HEK293 (cell line): ENCODE data around the gene OR4F6.

ENCODE experiments used
- CTCF ChIA-PET: fragments of 350-600 bp; formaldehyde crosslinking; extraction: SDS; loops from one replicate; lab custom pipeline; 2021; ENCODE audit warnings: antibody characterized with exemption; lab: Yijun Ruan, JAX
- POLR2A ChIA-PET: fragments of 300-600 bp; formaldehyde crosslinking; extraction: SDS; loops from one replicate; lab custom pipeline; 2020; ENCODE audit warnings: antibody characterized with exemption, inconsistent platforms; lab: Yijun Ruan, JAX
- H3K27ac ChIP-seq: fragments of 200-500 bp; sonication (Bioruptor generic); 2 replicates; pipeline ENCODE4 v1.5.1; 2014; ENCODE audit warnings: low read depth, low read length, control low read depth, inconsistent platforms; ENCODE audit errors: extremely low read depth
- H3K36me3 ChIP-seq, 2 experiments: fragments of 200-500 bp in 1 of 2; sonication (Bioruptor generic) in 1 of 2; 1 replicate in 1 of 2; 2 replicates in 1 of 2; pipeline ENCODE4 v1.5.1; 2014 to 2017; ENCODE audit warnings: inconsistent platforms in 2 of 2, low read length in 2 of 2; ENCODE audit not compliant: control insufficient read depth in 2 of 2, insufficient read depth in 1 of 2
- H3K4me1 ChIP-seq: fragments of 200-500 bp; sonication (Bioruptor generic); 2 replicates; pipeline ENCODE4 v1.5.1; 2014; ENCODE audit warnings: mild to moderate bottlenecking, low read length, inconsistent platforms; ENCODE audit not compliant: control insufficient read depth, insufficient read depth
- H3K4me3 ChIP-seq: 2 replicates; pipeline ENCODE4 v1.5.1; 2011; ENCODE audit warnings: low read depth, mild to moderate bottlenecking, control low read depth, low read length, moderate library complexity
- H3K9me3 ChIP-seq: fragments of 200-500 bp; sonication (Bioruptor generic); 2 replicates; pipeline ENCODE4 v1.5.1; 2014; ENCODE audit warnings: low read depth, low read length, inconsistent platforms; ENCODE audit not compliant: control insufficient read depth, insufficient read depth
- IKZF3 ChIP-seq: fragments of 450-650 bp; IDR thresholded peaks from 2 replicates; pipeline ENCODE4 v1.5.0; 2018; ENCODE audit warnings: missing biosample characterization, mild to moderate bottlenecking, missing genetic modification characterization, moderate library complexity
- KLF9 ChIP-seq: fragments of 450-650 bp; formaldehyde crosslinking; IDR thresholded peaks from 2 replicates; pipeline ENCODE4 v1.5.1; 2016; ENCODE audit warnings: missing biosample characterization, missing genetic modification characterization, low read depth
- ZBTB1 ChIP-seq: fragments of 450-650 bp; formaldehyde crosslinking; IDR thresholded peaks from 2 replicates; pipeline ENCODE4 v1.5.1; 2016; ENCODE audit warnings: missing biosample characterization, missing genetic modification characterization
- ZEB2 ChIP-seq: fragments of 450-650 bp; formaldehyde crosslinking; IDR thresholded peaks from 2 replicates; pipeline ENCODE4 v1.5.1; 2016; ENCODE audit warnings: missing biosample characterization, missing genetic modification characterization
- ZFHX2 ChIP-seq: fragments of 450-650 bp; formaldehyde crosslinking; conservative IDR thresholded peaks from 2 replicates; pipeline ENCODE4 v1.5.1; 2016; ENCODE audit warnings: missing biosample characterization, missing genetic modification characterization
- ZNF114 ChIP-seq: fragments of 450-650 bp; formaldehyde crosslinking; IDR thresholded peaks from 2 replicates; pipeline ENCODE4 v1.5.0; 2017; ENCODE audit warnings: missing biosample characterization, missing genetic modification characterization
- ZNF121 ChIP-seq: fragments of 450-650 bp; formaldehyde crosslinking; IDR thresholded peaks from 2 replicates; pipeline ENCODE4 v1.5.1; 2016; ENCODE audit warnings: missing biosample characterization, missing genetic modification characterization
- ZNF221 ChIP-seq: fragments of 450-650 bp; formaldehyde crosslinking; IDR thresholded peaks from 2 replicates; pipeline ENCODE4 v1.5.1; 2017; ENCODE audit warnings: missing biosample characterization, missing genetic modification characterization, borderline replicate concordance
- ZNF248 ChIP-seq: fragments of 450-650 bp; formaldehyde crosslinking; IDR thresholded peaks from 2 replicates; pipeline ENCODE4 v1.5.1; 2017; ENCODE audit warnings: missing biosample characterization, missing genetic modification characterization
- ZNF335 ChIP-seq: fragments of 450-650 bp; formaldehyde crosslinking; conservative IDR thresholded peaks from 2 replicates; pipeline ENCODE4 v1.5.1; 2016; ENCODE audit warnings: missing biosample characterization, missing genetic modification characterization
- ZNF354C ChIP-seq: fragments of 450-650 bp; formaldehyde crosslinking; IDR thresholded peaks from 2 replicates; pipeline ENCODE4 v1.5.1; 2016; ENCODE audit warnings: missing biosample characterization, missing genetic modification characterization, low read depth, borderline replicate concordance
- ZNF394 ChIP-seq: fragments of 450-650 bp; formaldehyde crosslinking; IDR thresholded peaks from 2 replicates; pipeline ENCODE4 v1.5.1; 2016; ENCODE audit warnings: missing biosample characterization, missing genetic modification characterization, mild to moderate bottlenecking, moderate library complexity, borderline replicate concordance
- ZNF521 ChIP-seq: fragments of 450-650 bp; formaldehyde crosslinking; IDR thresholded peaks from 2 replicates; pipeline ENCODE4 v1.5.1; 2017; ENCODE audit warnings: missing biosample characterization, mild to moderate bottlenecking, missing genetic modification characterization
- ZNF530 ChIP-seq: fragments of 450-650 bp; formaldehyde crosslinking; IDR thresholded peaks from 2 replicates; pipeline ENCODE4 v1.5.1; 2016; ENCODE audit warnings: low read depth, missing biosample characterization, missing genetic modification characterization
- ZNF561 ChIP-seq: fragments of 450-650 bp; IDR thresholded peaks from 2 replicates; pipeline ENCODE4 v1.5.1; 2018; ENCODE audit warnings: missing biosample characterization, missing genetic modification characterization, borderline replicate concordance
- ZNF626 ChIP-seq: fragments of 450-650 bp; sonication (Bioruptor Pico); formaldehyde crosslinking; IDR thresholded peaks from 2 replicates; pipeline ENCODE4 v1.5.1; 2018; ENCODE audit warnings: missing biosample characterization, missing genetic modification characterization, inconsistent platforms
- ZNF629 ChIP-seq: fragments of 450-650 bp; formaldehyde crosslinking; IDR thresholded peaks from 2 replicates; pipeline ENCODE4 v1.5.1; 2017; ENCODE audit warnings: missing biosample characterization, missing genetic modification characterization
- ZNF76 ChIP-seq: fragments of 450-650 bp; formaldehyde crosslinking; IDR thresholded peaks from 2 replicates; pipeline ENCODE4; 2016; ENCODE audit warnings: low read depth, missing biosample characterization, missing genetic modification characterization, borderline replicate concordance
- TF ChIP-seq, protein P1 (sequence below): fragments of 450-650 bp; formaldehyde crosslinking; IDR thresholded peaks from 2 replicates; pipeline ENCODE4 v1.5.1; 2016; ENCODE audit warnings: missing biosample characterization, missing genetic modification characterization
- TF ChIP-seq, protein P2 (sequence below): fragments of 450-650 bp; formaldehyde crosslinking; IDR thresholded peaks from 2 replicates; pipeline ENCODE4 v1.5.1; 2016; ENCODE audit warnings: missing biosample characterization, missing genetic modification characterization
- TF ChIP-seq, protein P3 (sequence below): fragments of 450-650 bp; formaldehyde crosslinking; IDR thresholded peaks from 2 replicates; pipeline ENCODE4 v1.5.1; 2016; ENCODE audit warnings: missing biosample characterization, missing genetic modification characterization, low read depth
- TF ChIP-seq, protein P4 (sequence below): fragments of 450-650 bp; formaldehyde crosslinking; IDR thresholded peaks from 2 replicates; pipeline ENCODE4 v1.5.1; 2016; ENCODE audit warnings: missing biosample characterization, missing genetic modification characterization

The OR4F6 gene

DNA sequence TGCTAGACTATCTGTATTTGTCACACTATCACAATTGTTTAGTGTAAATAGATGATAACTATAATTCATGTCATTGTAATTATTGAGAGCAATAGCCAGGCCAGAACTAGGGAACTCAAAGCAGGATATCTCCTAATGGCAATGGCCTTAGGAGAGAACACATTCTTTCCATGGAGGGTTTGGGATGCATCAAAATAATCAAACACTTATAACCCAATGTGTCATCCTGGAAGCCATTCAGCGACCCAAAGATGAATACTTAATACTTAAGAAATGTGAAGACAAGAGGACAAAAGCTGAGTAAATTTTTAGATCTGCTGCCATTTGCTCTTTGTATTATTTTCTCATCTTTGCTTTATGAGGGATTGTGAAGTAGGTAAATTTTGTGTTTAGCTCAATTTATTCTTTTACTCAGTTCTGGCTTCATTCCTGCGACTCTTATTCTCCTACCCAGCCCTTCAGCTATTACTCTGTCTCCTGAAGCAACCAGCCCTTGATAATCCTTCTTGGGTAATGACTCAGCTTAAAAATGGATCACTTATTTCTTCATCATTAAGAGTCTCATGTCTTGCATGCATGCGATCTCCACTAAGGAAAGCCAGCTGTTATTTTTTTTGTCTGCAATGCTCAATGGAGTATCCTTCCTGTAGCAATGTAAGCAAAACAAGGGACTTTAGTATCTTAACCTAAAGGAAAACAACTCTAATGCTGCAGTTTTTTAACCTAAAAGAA is 10.7 kb downstream of the OR4F6 start (continued):
- TF ChIP-seq, protein P1, sequence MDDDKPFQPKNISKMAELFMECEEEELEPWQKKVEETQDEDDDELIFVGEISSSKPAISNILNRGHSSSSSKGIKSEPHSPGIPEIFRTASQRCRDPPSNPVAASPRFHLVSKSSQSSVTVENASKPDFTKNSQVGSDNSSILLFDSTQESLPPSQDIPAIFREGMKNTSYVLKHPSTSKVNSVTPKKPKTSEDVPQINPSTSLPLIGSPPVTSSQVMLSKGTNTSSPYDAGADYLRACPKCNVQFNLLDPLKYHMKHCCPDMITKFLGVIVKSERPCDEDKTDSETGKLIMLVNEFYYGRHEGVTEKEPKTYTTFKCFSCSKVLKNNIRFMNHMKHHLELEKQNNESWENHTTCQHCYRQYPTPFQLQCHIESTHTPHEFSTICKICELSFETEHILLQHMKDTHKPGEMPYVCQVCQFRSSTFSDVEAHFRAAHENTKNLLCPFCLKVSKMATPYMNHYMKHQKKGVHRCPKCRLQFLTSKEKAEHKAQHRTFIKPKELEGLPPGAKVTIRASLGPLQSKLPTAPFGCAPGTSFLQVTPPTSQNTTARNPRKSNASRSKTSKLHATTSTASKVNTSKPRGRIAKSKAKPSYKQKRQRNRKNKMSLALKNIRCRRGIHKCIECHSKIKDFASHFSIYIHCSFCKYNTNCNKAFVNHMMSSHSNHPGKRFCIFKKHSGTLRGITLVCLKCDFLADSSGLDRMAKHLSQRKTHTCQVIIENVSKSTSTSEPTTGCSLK (tag by site-specific recombination) = no peak

DNA sequence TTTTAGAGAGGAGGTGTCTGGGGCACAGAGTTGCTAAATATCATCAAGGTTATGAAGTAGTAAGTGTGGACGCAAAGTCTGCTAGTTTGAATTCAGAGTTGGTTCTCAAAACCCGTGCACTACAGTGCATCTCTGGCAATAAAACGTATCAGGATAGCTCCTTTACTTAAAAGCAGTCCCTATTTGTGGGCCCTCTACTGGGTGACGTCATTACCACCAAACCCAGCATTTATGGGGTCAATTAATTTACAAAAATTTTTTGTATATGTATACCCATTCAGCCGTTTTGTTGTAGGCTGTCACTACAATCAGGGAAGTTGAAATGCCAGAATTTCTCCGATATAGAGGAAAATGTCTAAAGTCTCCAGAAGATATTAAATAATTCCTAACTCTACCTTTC is 17.5 kb downstream of the OR4F6 start:
- H3K4me1 ChIP-seq = no peaks in the 10 kb centered on the region
- no peak overlapping the region for H3K4me3 ChIP-seq
- CTCF ChIA-PET = no interaction called here
- H3K9me3 ChIP-seq = no peaks in the 10 kb centered on the region
- TF ChIP-seq ZNF221 (no peak), ZEB2 (tag by site-specific recombination) (no peak), ZNF248 (tag by site-specific recombination) (no peak), ZNF521 (tag by site-specific recombination) (no peak), ZNF76 (tag by site-specific recombination) (no peak), ZNF394 (tag by site-specific recombination) (no peak), ZNF354C (tag by site-specific recombination) (no peak), ZBTB1 (tag by site-specific recombination) (no peak), IKZF3 (no peak), ZNF629 (tag by site-specific recombination) (no peak)
- TF ChIP-seq, protein P2, sequence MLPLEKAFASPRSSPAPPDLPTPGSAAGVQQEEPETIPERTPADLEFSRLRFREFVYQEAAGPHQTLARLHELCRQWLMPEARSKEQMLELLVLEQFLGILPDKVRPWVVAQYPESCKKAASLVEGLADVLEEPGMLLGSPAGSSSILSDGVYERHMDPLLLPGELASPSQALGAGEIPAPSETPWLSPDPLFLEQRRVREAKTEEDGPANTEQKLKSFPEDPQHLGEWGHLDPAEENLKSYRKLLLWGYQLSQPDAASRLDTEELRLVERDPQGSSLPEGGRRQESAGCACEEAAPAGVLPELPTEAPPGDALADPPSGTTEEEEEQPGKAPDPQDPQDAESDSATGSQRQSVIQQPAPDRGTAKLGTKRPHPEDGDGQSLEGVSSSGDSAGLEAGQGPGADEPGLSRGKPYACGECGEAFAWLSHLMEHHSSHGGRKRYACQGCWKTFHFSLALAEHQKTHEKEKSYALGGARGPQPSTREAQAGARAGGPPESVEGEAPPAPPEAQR (tag by site-specific recombination) = no peak
- TF ChIP-seq, protein P3, sequence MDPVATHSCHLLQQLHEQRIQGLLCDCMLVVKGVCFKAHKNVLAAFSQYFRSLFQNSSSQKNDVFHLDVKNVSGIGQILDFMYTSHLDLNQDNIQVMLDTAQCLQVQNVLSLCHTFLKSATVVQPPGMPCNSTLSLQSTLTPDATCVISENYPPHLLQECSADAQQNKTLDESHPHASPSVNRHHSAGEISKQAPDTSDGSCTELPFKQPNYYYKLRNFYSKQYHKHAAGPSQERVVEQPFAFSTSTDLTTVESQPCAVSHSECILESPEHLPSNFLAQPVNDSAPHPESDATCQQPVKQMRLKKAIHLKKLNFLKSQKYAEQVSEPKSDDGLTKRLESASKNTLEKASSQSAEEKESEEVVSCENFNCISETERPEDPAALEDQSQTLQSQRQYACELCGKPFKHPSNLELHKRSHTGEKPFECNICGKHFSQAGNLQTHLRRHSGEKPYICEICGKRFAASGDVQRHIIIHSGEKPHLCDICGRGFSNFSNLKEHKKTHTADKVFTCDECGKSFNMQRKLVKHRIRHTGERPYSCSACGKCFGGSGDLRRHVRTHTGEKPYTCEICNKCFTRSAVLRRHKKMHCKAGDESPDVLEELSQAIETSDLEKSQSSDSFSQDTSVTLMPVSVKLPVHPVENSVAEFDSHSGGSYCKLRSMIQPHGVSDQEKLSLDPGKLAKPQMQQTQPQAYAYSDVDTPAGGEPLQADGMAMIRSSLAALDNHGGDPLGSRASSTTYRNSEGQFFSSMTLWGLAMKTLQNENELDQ (tag by site-specific recombination) = no peak
- POLR2A ChIA-PET = no interaction called here
- H3K27ac ChIP-seq = no peak overlapping the region
- no peaks in the 10 kb centered on the region for H3K36me3 ChIP-seq

DNA sequence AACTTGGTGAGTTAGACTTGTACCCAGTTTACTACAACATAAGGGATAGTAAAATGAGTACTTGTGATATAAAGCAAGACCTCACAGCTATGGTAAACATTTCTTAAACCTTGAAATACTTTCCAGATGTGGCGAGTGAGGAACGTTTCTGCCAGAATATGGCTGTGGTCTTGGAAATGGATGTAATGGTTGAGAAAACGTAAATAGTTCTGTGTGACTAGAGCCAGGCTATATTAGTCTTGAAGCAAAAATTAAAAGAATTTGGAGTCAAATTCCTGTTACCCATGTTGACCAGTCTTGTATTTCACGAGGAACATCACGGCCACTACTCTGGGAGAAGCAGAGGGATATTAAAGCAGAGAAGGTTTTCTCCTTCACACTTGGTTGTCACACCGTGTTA is 23.9 kb downstream of the OR4F6 start:
- no peaks in the 10 kb centered on the region for H3K4me1 ChIP-seq
- no peaks in the 10 kb centered on the region for H3K9me3 ChIP-seq
- no peaks in the 10 kb centered on the region for H3K36me3 ChIP-seq
- TF ChIP-seq ZNF114 (tag by site-specific recombination) (no peak), ZEB2 (tag by site-specific recombination) (no peak), ZNF530 (tag by site-specific recombination) (no peak), KLF9 (tag by site-specific recombination) (no peak), ZNF335 (tag by site-specific recombination) (no peak), ZFHX2 (tag by site-specific recombination) (no peak), ZNF626 (tag by site-specific recombination) (no peak), ZNF121 (tag by site-specific recombination) (no peak), ZNF561 (tag by site-specific recombination) (no peak)
- TF ChIP-seq, protein P4, sequence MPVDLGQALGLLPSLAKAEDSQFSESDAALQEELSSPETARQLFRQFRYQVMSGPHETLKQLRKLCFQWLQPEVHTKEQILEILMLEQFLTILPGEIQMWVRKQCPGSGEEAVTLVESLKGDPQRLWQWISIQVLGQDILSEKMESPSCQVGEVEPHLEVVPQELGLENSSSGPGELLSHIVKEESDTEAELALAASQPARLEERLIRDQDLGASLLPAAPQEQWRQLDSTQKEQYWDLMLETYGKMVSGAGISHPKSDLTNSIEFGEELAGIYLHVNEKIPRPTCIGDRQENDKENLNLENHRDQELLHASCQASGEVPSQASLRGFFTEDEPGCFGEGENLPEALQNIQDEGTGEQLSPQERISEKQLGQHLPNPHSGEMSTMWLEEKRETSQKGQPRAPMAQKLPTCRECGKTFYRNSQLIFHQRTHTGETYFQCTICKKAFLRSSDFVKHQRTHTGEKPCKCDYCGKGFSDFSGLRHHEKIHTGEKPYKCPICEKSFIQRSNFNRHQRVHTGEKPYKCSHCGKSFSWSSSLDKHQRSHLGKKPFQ (tag by site-specific recombination) = no peak
- TF ChIP-seq, all 188 proteins: peak for 0
- ChIA-PET POLR2A (no interaction called here), CTCF (interaction anchor here (0.7 kb wide), 1 partner anchor 272 kb away, joined by 5 read pairs; no protein-coding TSS in a partner anchor)
- no peak overlapping the region for H3K27ac ChIP-seq
- no peak overlapping the region for H3K4me3 ChIP-seq
